GM12874 (cell line): ENCODE measurements around the gene MTOR.

Experiments
- CTCF ChIP-seq: IDR thresholded peaks from 2 replicates; pipeline ENCODE4 v1.5.1; 2011; ENCODE audit warnings: low read depth, mild to moderate bottlenecking, control low read depth, low read length, moderate library complexity; ENCODE audit not compliant: insufficient read depth

The MTOR gene

GRCh38 chr1:11147197-11147770 is 115.1 kb downstream of the MTOR start:
- no peak for TF ChIP-seq CTCF

- TF ChIP-seq CTCF, result no peak
These were observed 116.6 kb downstream of the MTOR start for GRCh38 chr1:11145741-11146140.

- no peak for TF ChIP-seq CTCF
These were observed 117.6 kb downstream of the MTOR start for GRCh38 chr1:11144570-11145256.

GRCh38 chr1:11143907-11144306 is 118.4 kb downstream of the MTOR start:
- TF ChIP-seq CTCF, result no peak

GRCh38 chr1:11143401-11143800 is 119.0 kb downstream of the MTOR start:
- TF ChIP-seq CTCF, result no peak

GRCh38 chr1:11142618-11143391 is 119.5 kb downstream of the MTOR start:
- no peak for TF ChIP-seq CTCF

- no peak for TF ChIP-seq CTCF
These were observed 123.4 kb downstream of the MTOR start for GRCh38 chr1:11138952-11139351.
